ENCODE results near the gene PROCA1. TPM values are rescaled to one million over a fixed set of nuclear protein-coding genes. Genes with fewer than 3 reads are reported as not detected.
A peak's percentile ranks its signal among the peaks of the same experiment; 100 is the strongest.

Gene PROCA1
- total and polyA plus RNA-seq, 9 of the 15 experiments (the other 6 are each of a cell fraction or from before 2014, with no cell fraction given) = 0.78 to 16.2 (median 5.6) TPM

- TF ChIP-seq ZNF609 (CRISPR knock-in tag; IDR thresholded peaks at IDR 0.05; ENCODE audit: borderline replicate concordance) = 0 out of 2 replicates have a peak, but pooled peaks have one; percentile 43
- TF ChIP-seq ARID1B (IDR thresholded peaks at IDR 0.05) = no peak
- no peak for TF ChIP-seq IFI16 (CRISPR knock-in tag; IDR thresholded peaks at IDR 0.05)
- TF ChIP-seq ETV5 (CRISPR knock-in tag; IDR thresholded peaks at IDR 0.05; ENCODE audit: low read depth) = peak; percentile 77; the same call in 1 of the 2 replicates
- TF ChIP-seq ZNF146 (CRISPR knock-in tag; IDR thresholded peaks at IDR 0.05; ENCODE audit: unreplicated experiment) = no peak
- TF ChIP-seq MECOM (CRISPR knock-in tag; IDR thresholded peaks at IDR 0.05) = no peak
- TF ChIP-seq HDGF (IDR thresholded peaks at IDR 0.05) = no peak
- TF ChIP-seq NFXL1 (CRISPR knock-in tag; IDR thresholded peaks at IDR 0.05) = no peak; the same call in 1 of the 2 replicates
- TF ChIP-seq RBM34 (IDR thresholded peaks at IDR 0.05; ENCODE audit: borderline replicate concordance, insufficient read depth, low read length) = peak; percentile 52; the same call in 1 of the 2 replicates
- no peak for TF ChIP-seq HDAC6 (IDR thresholded peaks at IDR 0.05; ENCODE audit: low read depth, low read length)
- no peak for TF ChIP-seq EP300 (IDR thresholded peaks at IDR 0.05; ENCODE audit: low read length)
- TF ChIP-seq ZNF217 (CRISPR knock-in tag; IDR thresholded peaks at IDR 0.05) = no peak
- peak; percentile 87 for TF ChIP-seq RBM25 (IDR thresholded peaks at IDR 0.05; ENCODE audit: low read depth, low read length, severe bottlenecking)
- TF ChIP-seq ESRRB (CRISPR knock-in tag; IDR thresholded peaks at IDR 0.05; ENCODE audit: borderline replicate concordance) = no peak
- TF ChIP-seq ZNF780A (CRISPR knock-in tag; IDR thresholded peaks at IDR 0.05) = no peak
- no peak for TF ChIP-seq SNAPC5 (CRISPR knock-in tag; IDR thresholded peaks at IDR 0.05)
- TF ChIP-seq, protein P1, sequence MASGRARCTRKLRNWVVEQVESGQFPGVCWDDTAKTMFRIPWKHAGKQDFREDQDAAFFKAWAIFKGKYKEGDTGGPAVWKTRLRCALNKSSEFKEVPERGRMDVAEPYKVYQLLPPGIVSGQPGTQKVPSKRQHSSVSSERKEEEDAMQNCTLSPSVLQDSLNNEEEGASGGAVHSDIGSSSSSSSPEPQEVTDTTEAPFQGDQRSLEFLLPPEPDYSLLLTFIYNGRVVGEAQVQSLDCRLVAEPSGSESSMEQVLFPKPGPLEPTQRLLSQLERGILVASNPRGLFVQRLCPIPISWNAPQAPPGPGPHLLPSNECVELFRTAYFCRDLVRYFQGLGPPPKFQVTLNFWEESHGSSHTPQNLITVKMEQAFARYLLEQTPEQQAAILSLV (tag; IDR thresholded peaks at IDR 0.05) = no peak
- no peak for TF ChIP-seq TAF15 (IDR thresholded peaks at IDR 0.05; ENCODE audit: low read depth, low read length)
- TF ChIP-seq TBL1XR1 (IDR thresholded peaks at IDR 0.05; ENCODE audit: low read length in 2 of 2) = peak in 1 of 2 experiments; percentile 44; a peak in 1 of 4 replicates
- TF ChIP-seq NCOA6 (IDR thresholded peaks at IDR 0.05) = no peak
- TF ChIP-seq NELFE (IDR thresholded peaks at IDR 0.05; ENCODE audit: insufficient read depth, insufficient read length) = no peak
- peak; percentile 9; the same call in 1 of the 2 replicates for TF ChIP-seq HCFC1 (IDR thresholded peaks at IDR 0.05; ENCODE audit: low read depth, low read length)
- TF ChIP-seq ARNT (IDR thresholded peaks at IDR 0.05) = no peak
- peak; percentile 85 for TF ChIP-seq SP1 (CRISPR knock-in tag; IDR thresholded peaks at IDR 0.05)
- TF ChIP-seq ZNF197 (CRISPR knock-in tag; IDR thresholded peaks at IDR 0.05; ENCODE audit: low read depth) = no peak
Measured at GRCh38 chr17:28710861-28711722, 596 bp downstream of the PROCA1 start (continued).
